GM12878 (cell line): ENCODE results near the gene NEMF. TPM values are rescaled to one million over a fixed set of nuclear protein-coding genes. Genes with fewer than 3 reads are reported as not detected.

Experiments used
- ATAC-seq: fragments of 200-7000 bp; cut with Tn5 transposase; 3 replicates; pipeline ENCODE4 v1.9.1; 2020; ENCODE audit warnings: mild to moderate bottlenecking, moderate library complexity
- BruUV-seq: library from RNA; stranded (reverse); fragments of 400-500 nt; replicated peaks from 2 replicates; lab custom pipeline; 2021; lab: Mats Ljungman, UMichigan
- CTCF ChIA-PET: fragments of 300-600 bp; sonication (Branson Sonifier 250); formaldehyde crosslinking; extraction: SDS; loops from one replicate; lab custom pipeline; 2021; ENCODE audit warnings: inconsistent platforms; lab: Yijun Ruan, JAX
- POLR2A ChIA-PET: fragments of 350-600 bp; formaldehyde crosslinking; extraction: SDS; loops from one replicate; lab custom pipeline; 2021; ENCODE audit warnings: inconsistent platforms; lab: Charles Lee
- RAD21 ChIA-PET: fragments of 300-600 bp; sonication (Branson Sonifier 250); formaldehyde crosslinking; loops from one replicate; lab custom pipeline; 2023; ENCODE audit warnings: antibody characterized with exemption; ENCODE audit not compliant: unreplicated experiment; lab: Charles Lee
- SMC1A ChIA-PET: fragments of 300-600 bp; sonication (Branson Sonifier 250); formaldehyde crosslinking; loops from one replicate; lab custom pipeline; 2023; ENCODE audit not compliant: unreplicated experiment, uncharacterized antibody; lab: Charles Lee
- DNase-seq: peaks from one replicate; pipeline ENCODE4 v3.0.0-alpha.2; 2011; ENCODE audit warnings: low read depth, low spot score
- FAIRE-seq: peaks from 3 replicates; lab custom pipeline; 2011; peaks lifted over from hg19 to GRCh38; lab: Jason Lieb, UNC
- H2AFZ ChIP-seq: 2 replicates; pipeline ENCODE4 v1.6.0; 2011; ENCODE audit warnings: low read depth, low read length, control low read depth; ENCODE audit not compliant: control insufficient read depth
- H3K27ac ChIP-seq: 2 replicates; pipeline ENCODE4 v1.5.1; 2011; ENCODE audit warnings: control low read depth; ENCODE audit not compliant: control insufficient read depth, insufficient read depth
- H3K27me3 ChIP-seq, 2 experiments: replicated peaks in 1 of 2; 2 replicates each; pipeline versions ENCODE4 v1.6.0 to v1.6.1; 2011; ENCODE audit warnings: low read length in 1 of 2; ENCODE audit not compliant: control insufficient read depth in 2 of 2, insufficient read depth in 2 of 2
- H3K36me3 ChIP-seq, 2 experiments: 2 replicates each; pipeline ENCODE4 v1.5.1; 2011; ENCODE audit warnings: low read length in 1 of 2; ENCODE audit not compliant: control insufficient read depth in 2 of 2, insufficient read depth in 2 of 2
- H3K4me1 ChIP-seq: 2 replicates; pipeline ENCODE4 v1.6.1; 2011; ENCODE audit warnings: mild to moderate bottlenecking, low read length, moderate library complexity, mixed read lengths; ENCODE audit not compliant: control insufficient read depth, insufficient read depth
- H3K4me2 ChIP-seq: 2 replicates; pipeline ENCODE4 v1.6.0; 2011; ENCODE audit warnings: control low read depth; ENCODE audit not compliant: control insufficient read depth, insufficient read depth
- H3K4me3 ChIP-seq: fragments of 200-600 bp; sonication (generic); 2 replicates; pipeline ENCODE4 v1.5.1; 2016
- H3K79me2 ChIP-seq: 2 replicates; pipeline ENCODE4 v1.6.0; 2011; ENCODE audit warnings: low read length; ENCODE audit not compliant: control insufficient read depth, insufficient read depth
- H3K9ac ChIP-seq: 2 replicates; pipeline ENCODE4 v1.8.0; 2011; ENCODE audit warnings: low read length, control low read depth, mixed read lengths; ENCODE audit not compliant: control insufficient read depth, insufficient read depth
- H3K9me3 ChIP-seq: replicated peaks from 3 replicates; pipeline ENCODE4 v1.5.1; 2011; ENCODE audit warnings: mild to moderate bottlenecking, low read length; ENCODE audit not compliant: control insufficient read depth, insufficient read depth
- H4K20me1 ChIP-seq: 2 replicates; pipeline ENCODE4 v1.6.0; 2011; ENCODE audit not compliant: control insufficient read depth, insufficient read depth
- BACH1 ChIP-seq: fragments of 450-650 bp; IDR thresholded peaks from 2 replicates; pipeline ENCODE4 v1.6.1; 2017; ENCODE audit warnings: mild to moderate bottlenecking, borderline replicate concordance
- BHLHE40 ChIP-seq, 2 experiments: fragments of 450-650 bp in 1 of 2; IDR thresholded peaks; 2 replicates each; pipeline ENCODE4 v1.6.1; 2011 to 2017; ENCODE audit warnings: low read depth in 2 of 2, borderline replicate concordance in 1 of 2, improper control_type of control experiment in 1 of 2, low read length in 1 of 2, mild to moderate bottlenecking in 1 of 2
- MYB ChIP-seq: fragments of 150-350 bp; IDR thresholded peaks from 2 replicates; pipeline ENCODE4 v1.6.1; 2014; ENCODE audit warnings: mild to moderate bottlenecking, low read depth, low read length, borderline replicate concordance
- NRF1 ChIP-seq: conservative IDR thresholded peaks from 2 replicates; pipeline ENCODE4 v1.6.1; 2011; ENCODE audit warnings: mild to moderate bottlenecking, low read depth, low read length, improper control_type of control experiment
- SUPT20H ChIP-seq: IDR thresholded peaks from 2 replicates; pipeline ENCODE4 v1.6.1; 2011; ENCODE audit warnings: low read depth, mild to moderate bottlenecking, low read length, moderate library complexity, borderline replicate concordance; ENCODE audit not compliant: control insufficient read depth
- ZNF217 ChIP-seq: fragments of 450-650 bp; IDR thresholded peaks from 2 replicates; pipeline ENCODE4 v1.6.1; 2017; ENCODE audit warnings: antibody characterized with exemption, mild to moderate bottlenecking
- WGBS: methylation state at CpG from one replicate; pipeline ENCODE4 v1.1.6; 2016; ENCODE audit warnings: low lambda C conversion rate; ENCODE audit not compliant: insufficient replicate concordance, insufficient coverage; ENCODE audit errors: missing lambda C conversion rate; 5-methylcytosine and 5-hydroxymethylcytosine counted together
- in situ Hi-C: fragments of 300-500 bp; cut with MboI; formaldehyde crosslinking; loops from 9 replicates; pipeline ENCODE4 v1.14.3; 2018; ENCODE audit warnings: mixed read lengths
- intact Hi-C: fragments of 100-400 bp; cut with micrococcal nuclease; formaldehyde crosslinking; loops from one replicate; pipeline ENCODE4 v1.14.2; 2022; ENCODE audit not compliant: unreplicated experiment
- polyA plus RNA-seq, 11 experiments: library from polyadenylated mRNA; depleted of rRNA in 4 of 11; unstranded in 6 of 11; stranded (reverse) in 5 of 11; fragments of >200 nt; fragmentation: Nextera tagmentation in 4 of 11; fragmentation: Illumina TruSeq in 1 of 11; extraction: Ambion mirVana in 4 of 11; extraction: Trizol in 1 of 11; gene quantifications; 1 replicate in 1 of 11; 2 replicates in 10 of 11; pipeline versions ENCODE4 v1.2.1 to v1.2.3, GENCODE V29; 2011 to 2016; ENCODE audit warnings: inconsistent platforms in 2 of 11, missing spikeins in 2 of 11, low read depth in 1 of 11
- total RNA-seq, 4 experiments: library from RNA; depleted of rRNA in 3 of 4; stranded (reverse); fragments of >200 nt in 3 of 4; fragmentation: Illumina TruSeq in 1 of 4; extraction: Trizol in 1 of 4; gene quantifications; 2 replicates each; pipeline versions ENCODE4 v1.2.1 to v1.2.3, GENCODE V29; 2013 to 2021
- TF ChIP-seq, protein P1 (sequence below): fragments of 450-650 bp; IDR thresholded peaks from 2 replicates; pipeline ENCODE4 v1.6.1; 2018; ENCODE audit warnings: borderline replicate concordance, mild to moderate bottlenecking; ENCODE audit not compliant: partially characterized antibody
- TF ChIP-seq, protein P2 (sequence below): fragments of 150-350 bp; IDR thresholded peaks from 2 replicates; pipeline ENCODE4 v1.6.1; 2016; ENCODE audit warnings: low read depth, low read length

NEMF gene
- total and polyA plus RNA-seq, 10 of the 15 experiments (the other 5 are each of a cell fraction or from before 2014, with no cell fraction given) = 31.5 to 80.1 (median 61.1) TPM

DNA sequence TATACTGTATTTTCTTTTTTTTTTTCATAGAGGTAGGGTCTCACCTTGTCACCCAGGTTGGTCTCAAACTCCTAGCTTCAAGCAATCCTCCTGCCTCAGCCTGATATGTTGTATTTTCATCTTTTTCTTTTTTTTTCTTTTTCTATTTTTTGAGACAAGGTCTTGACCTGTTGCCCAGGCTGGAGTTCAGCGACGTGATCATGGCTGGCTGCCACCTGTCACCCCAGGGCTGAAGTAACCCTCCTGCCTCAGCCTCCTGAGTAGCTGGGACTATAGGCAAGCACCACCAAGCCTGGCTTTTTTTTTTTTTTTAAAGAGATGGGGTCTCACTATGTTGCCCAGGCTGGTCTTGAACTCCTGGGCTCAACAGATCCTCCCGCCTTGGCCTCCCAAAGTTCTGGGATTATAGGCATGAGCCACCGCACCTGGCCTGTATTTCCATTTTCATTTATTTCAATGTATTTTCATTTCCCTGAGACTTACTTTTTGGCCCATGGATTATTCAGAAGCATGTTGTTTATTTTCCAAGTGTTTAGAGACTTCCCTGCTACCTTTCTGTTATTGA is 24.1 kb upstream of the NEMF start:
- H3K9ac ChIP-seq = no peak overlapping the region
- H2AFZ ChIP-seq = no peak overlapping the region
- no peaks in the 10 kb centered on the region; the same call in 2 of the 3 replicates for H3K9me3 ChIP-seq
- intact Hi-C loops = no loop called here
- no peak for DNase-seq
- WGBS = 63% methylated on average over 4 of the region's 4 CpGs
- no peaks in the 10 kb centered on the region for H4K20me1 ChIP-seq
- ChIA-PET SMC1A (interaction anchor here (1.1 to 1.6 kb wide), 3 partner anchors 15 to 228 kb away, joined by 3 to 4 read pairs (median 4); no protein-coding TSS in a partner anchor), POLR2A (interaction anchor here (1.2 kb wide), 1 partner anchor 219 kb away, joined by 3 read pairs; no protein-coding TSS in a partner anchor), RAD21 (interaction anchor here (0.6 to 1.0 kb wide), 2 partner anchors 186 to 209 kb away, joined by 3 to 5 read pairs; no protein-coding TSS in a partner anchor), CTCF (interaction anchor here (0.8 kb wide), 1 partner anchor 236 kb away, joined by 6 read pairs; no protein-coding TSS in a partner anchor)
- H3K36me3 ChIP-seq = no peaks in the 10 kb centered on the region
- no peak for FAIRE-seq
- ATAC-seq = no peak
- H3K27ac ChIP-seq = no peak overlapping the region
- TF ChIP-seq BACH1 (no peak), BHLHE40 (IDR thresholded peaks at IDR 0.05; ENCODE audit: borderline replicate concordance in 1 of 2, low read depth in 2 of 2, low read length in 1 of 2) (no peak), ZNF217 (no peak)
- no peaks in the 10 kb centered on the region for H3K79me2 ChIP-seq
- no TSS peak for BruUV-seq
- no peak overlapping the region for H3K4me2 ChIP-seq
- H3K4me1 ChIP-seq = no peaks in the 10 kb centered on the region
- in situ Hi-C loops = no loop called here
- no peaks in the 10 kb centered on the region for H3K27me3 ChIP-seq
- no peak overlapping the region for H3K4me3 ChIP-seq

GRCh38 chr14:49875640-49876198 is 23.1 kb upstream of the NEMF start:
- DNase-seq = no peak
- ChIA-PET SMC1A (interaction anchor here (1.1 kb wide), 1 partner anchor 229 kb away, joined by 3 read pairs; no protein-coding TSS in a partner anchor), CTCF (interaction anchor here (0.8 to 1.4 kb wide), 2 partner anchors 10 to 237 kb away, joined by 3 to 6 read pairs; no protein-coding TSS in a partner anchor), RAD21 (interaction anchor here (1.0 to 1.2 kb wide), 2 partner anchors 17 to 187 kb away, joined by 3 to 5 read pairs; partner anchors contain the start of gene ARF6), POLR2A (interaction anchor here (1.2 kb wide), 1 partner anchor 220 kb away, joined by 3 read pairs; no protein-coding TSS in a partner anchor)
- Histone ChIP-seq H3K36me3 (no peaks in the 10 kb centered on the region), H3K4me1 (peaks cover 7% of the 10 kb centered on the region; the same call in 1 of the 2 replicates), H4K20me1 (no peaks in the 10 kb centered on the region), H3K9me3 (no peaks in the 10 kb centered on the region; the same call in 2 of the 3 replicates), H3K4me2 (no peak overlapping the region), H3K9ac (no peak overlapping the region), H3K27me3 (no peaks in the 10 kb centered on the region), H3K27ac (no peak overlapping the region), H2AFZ (no peak overlapping the region), H3K4me3 (no peak overlapping the region), H3K79me2 (no peaks in the 10 kb centered on the region)
- no peak for FAIRE-seq
- ATAC-seq = no peak
- no TSS peak for BruUV-seq
- intact Hi-C loops = no loop called here
- WGBS = 81% methylated on average over 12 of the region's 12 CpGs
- in situ Hi-C loops = no loop called here
- TF ChIP-seq SUPT20H (no peak), MYB (no peak), NRF1 (no peak)
- TF ChIP-seq, protein P1, sequence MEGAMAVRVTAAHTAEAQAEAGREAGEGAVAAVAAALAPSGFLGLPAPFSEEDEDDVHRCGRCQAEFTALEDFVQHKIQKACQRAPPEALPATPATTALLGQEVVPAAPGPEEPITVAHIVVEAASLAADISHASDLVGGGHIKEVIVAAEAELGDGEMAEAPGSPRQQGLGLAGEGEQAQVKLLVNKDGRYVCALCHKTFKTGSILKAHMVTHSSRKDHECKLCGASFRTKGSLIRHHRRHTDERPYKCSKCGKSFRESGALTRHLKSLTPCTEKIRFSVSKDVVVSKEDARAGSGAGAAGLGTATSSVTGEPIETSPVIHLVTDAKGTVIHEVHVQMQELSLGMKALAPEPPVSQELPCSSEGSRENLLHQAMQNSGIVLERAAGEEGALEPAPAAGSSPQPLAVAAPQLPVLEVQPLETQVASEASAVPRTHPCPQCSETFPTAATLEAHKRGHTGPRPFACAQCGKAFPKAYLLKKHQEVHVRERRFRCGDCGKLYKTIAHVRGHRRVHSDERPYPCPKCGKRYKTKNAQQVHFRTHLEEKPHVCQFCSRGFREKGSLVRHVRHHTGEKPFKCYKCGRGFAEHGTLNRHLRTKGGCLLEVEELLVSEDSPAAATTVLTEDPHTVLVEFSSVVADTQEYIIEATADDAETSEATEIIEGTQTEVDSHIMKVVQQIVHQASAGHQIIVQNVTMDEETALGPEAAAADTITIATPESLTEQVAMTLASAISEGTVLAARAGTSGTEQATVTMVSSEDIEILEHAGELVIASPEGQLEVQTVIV = no peak
- TF ChIP-seq, protein P2, sequence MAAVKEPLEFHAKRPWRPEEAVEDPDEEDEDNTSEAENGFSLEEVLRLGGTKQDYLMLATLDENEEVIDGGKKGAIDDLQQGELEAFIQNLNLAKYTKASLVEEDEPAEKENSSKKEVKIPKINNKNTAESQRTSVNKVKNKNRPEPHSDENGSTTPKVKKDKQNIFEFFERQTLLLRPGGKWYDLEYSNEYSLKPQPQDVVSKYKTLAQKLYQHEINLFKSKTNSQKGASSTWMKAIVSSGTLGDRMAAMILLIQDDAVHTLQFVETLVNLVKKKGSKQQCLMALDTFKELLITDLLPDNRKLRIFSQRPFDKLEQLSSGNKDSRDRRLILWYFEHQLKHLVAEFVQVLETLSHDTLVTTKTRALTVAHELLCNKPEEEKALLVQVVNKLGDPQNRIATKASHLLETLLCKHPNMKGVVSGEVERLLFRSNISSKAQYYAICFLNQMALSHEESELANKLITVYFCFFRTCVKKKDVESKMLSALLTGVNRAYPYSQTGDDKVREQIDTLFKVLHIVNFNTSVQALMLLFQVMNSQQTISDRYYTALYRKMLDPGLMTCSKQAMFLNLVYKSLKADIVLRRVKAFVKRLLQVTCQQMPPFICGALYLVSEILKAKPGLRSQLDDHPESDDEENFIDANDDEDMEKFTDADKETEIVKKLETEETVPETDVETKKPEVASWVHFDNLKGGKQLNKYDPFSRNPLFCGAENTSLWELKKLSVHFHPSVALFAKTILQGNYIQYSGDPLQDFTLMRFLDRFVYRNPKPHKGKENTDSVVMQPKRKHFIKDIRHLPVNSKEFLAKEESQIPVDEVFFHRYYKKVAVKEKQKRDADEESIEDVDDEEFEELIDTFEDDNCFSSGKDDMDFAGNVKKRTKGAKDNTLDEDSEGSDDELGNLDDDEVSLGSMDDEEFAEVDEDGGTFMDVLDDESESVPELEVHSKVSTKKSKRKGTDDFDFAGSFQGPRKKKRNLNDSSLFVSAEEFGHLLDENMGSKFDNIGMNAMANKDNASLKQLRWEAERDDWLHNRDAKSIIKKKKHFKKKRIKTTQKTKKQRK = no peak
